Gastroesophageal sphincter (tissue), 3 donors: ENCODE results near the gene ANTXR2.

ENCODE experiments used
- CTCF ChIP-seq, 4 experiments: fragments of 200-600 bp in 2 of 4; fragments of 450-650 bp in 2 of 4; sonication (generic) in 1 of 4; IDR thresholded peaks; one replicate each; pipeline ENCODE4 v1.5.1; 2017 to 2019; ENCODE audit warnings: antibody characterized with exemption in 4 of 4, mild to moderate bottlenecking in 2 of 4, moderate library complexity in 2 of 4
- POLR2A ChIP-seq, 2 donors: fragments of 450-650 bp; IDR thresholded peaks; one replicate each; pipeline ENCODE4 v1.6.1; 2017; ENCODE audit warnings: antibody characterized with exemption in 2 of 2, mild to moderate bottlenecking in 2 of 2, moderate library complexity in 1 of 2

GRCh38 chr4:79915246-79915645 is 157.8 kb downstream of the ANTXR2 start:
- TF ChIP-seq POLR2A (IDR thresholded peaks at IDR 0.05) = no peak
- TF ChIP-seq CTCF (IDR thresholded peaks at IDR 0.05) = no peak
